Mesendoderm (in vitro differentiated cells): Measurements from ENCODE around the gene GPRC5D.
A peak's percentile ranks its signal among the peaks of the same experiment; 100 is the strongest.

Experiments used
- DNase-seq: peaks from one replicate; pipeline ENCODE4 v3.0.0; 2013
- H2AK5ac ChIP-seq: 2 replicates; pipeline ENCODE4 v1.6.1; 2013; ENCODE audit warnings: low read length, inconsistent platforms
- H2BK120ac ChIP-seq: 2 replicates; pipeline ENCODE4 v1.6.1; 2013; ENCODE audit warnings: low read depth, mild to moderate bottlenecking, low read length, moderate library complexity, mixed read lengths
- H2BK15ac ChIP-seq: replicated peaks from 2 replicates; pipeline ENCODE4 v1.6.1; 2013; ENCODE audit warnings: low read depth, mild to moderate bottlenecking, moderate library complexity
- H2BK5ac ChIP-seq: 2 replicates; pipeline ENCODE4 v1.6.1; 2013; ENCODE audit warnings: low read length, inconsistent platforms
- H3K18ac ChIP-seq: 2 replicates; pipeline ENCODE4 v1.6.1; 2013; ENCODE audit warnings: mild to moderate bottlenecking, low read length, mixed read lengths
- H3K23ac ChIP-seq: one replicate; pipeline ENCODE4 v1.6.1; 2013; ENCODE audit warnings: low read length
- H3K27ac ChIP-seq: 2 replicates; pipeline ENCODE4 v1.5.1; 2013; ENCODE audit warnings: low read depth, mild to moderate bottlenecking, inconsistent platforms, low read length, moderate library complexity
- H3K27me3 ChIP-seq: 2 replicates; pipeline ENCODE4 v1.6.1; 2013; ENCODE audit warnings: low read length, control low read depth, mild to moderate bottlenecking, inconsistent platforms; ENCODE audit not compliant: insufficient read depth, poor library complexity
- H3K36me3 ChIP-seq: 2 replicates; pipeline ENCODE4 v1.6.1; 2013; ENCODE audit warnings: low read length, inconsistent platforms; ENCODE audit not compliant: control insufficient read depth, insufficient read depth
- H3K4ac ChIP-seq: one replicate; pipeline ENCODE4 v1.6.1; 2013; ENCODE audit warnings: low read depth, mild to moderate bottlenecking, low read length, moderate library complexity
- H3K4me1 ChIP-seq: 2 replicates; pipeline ENCODE4 v1.6.1; 2013; ENCODE audit warnings: low read depth, low read length, inconsistent platforms; ENCODE audit not compliant: control insufficient read depth
- H3K4me2 ChIP-seq: 2 replicates; pipeline ENCODE4 v1.6.1; 2013; ENCODE audit warnings: low read length
- H3K4me3 ChIP-seq: 2 replicates; pipeline ENCODE4 v1.5.1; 2013; ENCODE audit warnings: mild to moderate bottlenecking, low read length
- H3K56ac ChIP-seq: one replicate; pipeline ENCODE4 v1.6.1; 2013; ENCODE audit warnings: low read length
- H3K79me1 ChIP-seq: 2 replicates; pipeline ENCODE4 v1.6.1; 2013; ENCODE audit warnings: low read length, inconsistent platforms
- H3K79me2 ChIP-seq: 2 replicates; pipeline ENCODE4 v1.6.1; 2013; ENCODE audit warnings: mild to moderate bottlenecking, low read length; ENCODE audit not compliant: control insufficient read depth, insufficient read depth
- H3K9ac ChIP-seq: 2 replicates; pipeline ENCODE4 v1.6.1; 2013; ENCODE audit warnings: low read length, inconsistent platforms
- H4K5ac ChIP-seq: one replicate; pipeline ENCODE4 v1.6.1; 2013; ENCODE audit warnings: low read length
- H4K8ac ChIP-seq: one replicate; pipeline ENCODE4 v1.6.1; 2013; ENCODE audit warnings: low read depth, mild to moderate bottlenecking, control low read depth, low read length, moderate library complexity
- WGBS: extraction: QIAGEN DNeasy Blood & Tissue Kit; methylation state at CpG from one replicate; pipeline ENCODE4 v1.1.7; 2013; ENCODE audit warnings: low lambda C conversion rate, missing lambda C conversion rate; ENCODE audit not compliant: insufficient coverage; ENCODE audit errors: extremely low coverage; 5-methylcytosine and 5-hydroxymethylcytosine counted together

GPRC5D gene

DNA sequence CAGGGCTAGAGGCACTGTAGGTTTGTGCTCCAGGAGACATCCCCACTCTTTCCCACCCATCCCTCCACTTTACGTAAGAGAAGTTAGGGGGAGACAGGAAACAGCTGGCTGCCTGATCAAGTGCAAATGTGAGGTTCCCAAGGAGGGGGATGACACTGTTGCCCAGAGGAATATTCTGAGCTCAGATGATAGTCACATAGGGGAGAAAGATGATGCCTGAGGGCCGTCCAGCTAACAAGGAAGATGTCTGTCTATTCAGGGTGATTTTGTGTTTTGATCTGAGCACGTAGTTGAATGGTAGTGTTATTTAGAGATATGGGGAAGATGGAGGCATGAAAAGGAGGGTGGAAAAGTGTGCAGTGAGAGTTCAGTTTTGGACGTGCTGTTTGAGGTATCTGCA, 13.9 kb upstream of the GPRC5D start:
- no peaks in the 10 kb centered on the region for H3K79me2 ChIP-seq
- H4K5ac ChIP-seq = no peak overlapping the region
- H3K23ac ChIP-seq = no peak overlapping the region
- H3K4me3 ChIP-seq = no peak overlapping the region
- no peak overlapping the region for H2BK15ac ChIP-seq
- no peaks in the 10 kb centered on the region for H3K4me1 ChIP-seq
- no peak overlapping the region for H4K8ac ChIP-seq
- no peak overlapping the region for H2AK5ac ChIP-seq
- H3K9ac ChIP-seq = no peak overlapping the region
- no peak overlapping the region for H3K27ac ChIP-seq
- no peaks in the 10 kb centered on the region for H3K36me3 ChIP-seq
- H3K18ac ChIP-seq = no peak overlapping the region
- no peak overlapping the region for H3K4ac ChIP-seq
- H3K4me2 ChIP-seq = no peak overlapping the region
- DNase-seq = no peak
- 100% methylated on average over 1 of the region's 4 CpGs for WGBS
- no peaks in the 10 kb centered on the region for H3K27me3 ChIP-seq
- no peak overlapping the region for H2BK120ac ChIP-seq
- no peak overlapping the region for H2BK5ac ChIP-seq
- no peak overlapping the region for H3K56ac ChIP-seq
- no peaks in the 10 kb centered on the region for H3K79me1 ChIP-seq

DNA sequence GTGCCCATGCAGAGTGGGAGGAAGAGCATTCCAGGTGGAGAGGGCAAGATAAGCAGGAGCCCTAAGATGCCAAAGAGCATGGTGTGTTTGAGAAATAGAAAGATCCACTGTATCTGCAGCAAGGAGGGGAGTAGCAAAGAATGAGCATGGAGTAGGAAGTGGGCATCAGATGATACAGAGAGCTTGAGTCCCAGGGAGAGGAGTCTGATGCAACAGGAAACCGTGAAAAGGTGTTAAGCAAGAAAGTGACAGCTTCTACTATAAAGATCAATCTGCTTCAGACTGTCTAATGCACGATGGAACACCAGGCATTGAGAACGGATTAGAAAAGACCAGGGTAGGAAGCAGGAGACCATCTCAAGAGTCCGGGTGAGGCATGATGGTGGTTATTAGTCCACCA, 12.3 kb upstream of the GPRC5D start:
- Histone ChIP-seq H2BK5ac (no peak overlapping the region), H3K36me3 (no peaks in the 10 kb centered on the region), H3K79me1 (no peaks in the 10 kb centered on the region), H3K27me3 (no peaks in the 10 kb centered on the region), H4K5ac (no peak overlapping the region), H3K4me3 (no peak overlapping the region), H3K4me2 (no peak overlapping the region), H3K9ac (no peak overlapping the region), H3K27ac (no peak overlapping the region), H4K8ac (no peak overlapping the region), H3K56ac (no peak overlapping the region), H3K18ac (no peak overlapping the region), H2BK15ac (no peak overlapping the region), H2BK120ac (no peak overlapping the region), H2AK5ac (no peak overlapping the region), H3K4ac (no peak overlapping the region), H3K4me1 (no peaks in the 10 kb centered on the region), H3K79me2 (no peaks in the 10 kb centered on the region), H3K23ac (no peak overlapping the region)
- DNase-seq = no peak
- no CpG with 5 or more reads among the region's 4 CpGs for WGBS

DNA sequence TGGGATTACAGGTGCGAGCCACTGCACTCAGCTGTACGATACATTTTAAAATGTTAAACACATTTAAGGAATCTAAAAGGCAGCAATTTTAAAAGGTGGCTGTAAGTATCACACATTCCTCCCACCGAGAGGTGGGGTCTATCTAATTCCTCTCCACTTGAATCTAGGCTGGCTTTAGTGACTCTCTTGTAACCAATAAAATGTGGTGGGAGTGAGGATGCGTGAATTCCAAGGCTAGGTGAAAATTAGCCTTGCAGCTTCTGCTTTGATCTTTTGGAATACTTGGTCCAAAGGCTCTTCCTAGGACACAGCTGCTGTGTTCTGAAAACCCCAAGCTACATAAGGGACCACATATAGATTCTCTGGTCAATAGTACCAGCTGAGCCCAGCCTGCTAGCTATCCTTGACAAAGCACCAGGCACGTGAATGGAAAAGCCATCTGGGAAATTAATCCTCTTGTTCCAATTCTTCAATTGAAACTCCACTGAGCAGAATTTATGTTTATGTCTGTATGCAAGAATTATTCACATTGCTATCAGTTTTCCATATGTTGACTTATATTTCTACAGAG, 8.8 kb upstream of the GPRC5D start:
- H2BK120ac ChIP-seq = no peak overlapping the region
- no peak overlapping the region for H3K23ac ChIP-seq
- H3K79me2 ChIP-seq = no peaks in the 10 kb centered on the region
- no peaks in the 10 kb centered on the region for H3K79me1 ChIP-seq
- H3K27me3 ChIP-seq = no peaks in the 10 kb centered on the region
- H3K56ac ChIP-seq = no peak overlapping the region
- H2BK5ac ChIP-seq = no peak overlapping the region
- H3K4me2 ChIP-seq = no peak overlapping the region
- H3K18ac ChIP-seq = no peak overlapping the region
- no peak overlapping the region for H2AK5ac ChIP-seq
- peak; percentile 67 for DNase-seq
- H3K36me3 ChIP-seq = no peaks in the 10 kb centered on the region
- H4K5ac ChIP-seq = no peak overlapping the region
- no peak overlapping the region for H3K27ac ChIP-seq
- H3K4me3 ChIP-seq = no peak overlapping the region
- H4K8ac ChIP-seq = no peak overlapping the region
- H3K4ac ChIP-seq = no peak overlapping the region
- WGBS = no CpG with 5 or more reads among the region's 5 CpGs
- no peak overlapping the region for H3K9ac ChIP-seq
- H3K4me1 ChIP-seq = no peaks in the 10 kb centered on the region
- no peak overlapping the region for H2BK15ac ChIP-seq

DNA sequence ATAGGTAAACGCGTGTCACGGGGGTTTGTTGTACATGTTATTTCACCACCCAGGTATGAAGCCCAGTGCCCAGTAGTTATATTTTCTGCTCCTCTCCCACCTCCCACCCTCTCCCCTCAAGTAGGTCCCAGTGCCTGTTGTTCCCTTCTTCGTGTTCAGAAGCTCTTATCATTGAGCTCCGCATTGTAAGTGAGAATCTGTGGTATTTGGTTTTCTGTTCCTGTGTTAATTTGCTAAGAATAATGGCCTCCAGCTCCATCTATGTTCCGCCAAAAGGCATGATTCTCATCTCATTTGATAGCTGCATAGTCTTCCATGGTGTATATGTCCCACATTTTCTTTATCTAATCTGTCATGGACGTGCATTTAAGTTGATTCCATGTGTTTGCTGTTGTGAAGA, 6.9 kb upstream of the GPRC5D start:
- H3K27me3 ChIP-seq = no peaks in the 10 kb centered on the region
- no peaks in the 10 kb centered on the region for H3K79me1 ChIP-seq
- no peak overlapping the region for H2BK15ac ChIP-seq
- WGBS = no CpG with 5 or more reads among the region's 7 CpGs
- H3K27ac ChIP-seq = no peak overlapping the region
- no peak for DNase-seq
- H3K79me2 ChIP-seq = no peaks in the 10 kb centered on the region
- H3K4me3 ChIP-seq = no peak overlapping the region
- H3K23ac ChIP-seq = no peak overlapping the region
- H3K18ac ChIP-seq = no peak overlapping the region
- H3K56ac ChIP-seq = no peak overlapping the region
- H3K4me1 ChIP-seq = no peaks in the 10 kb centered on the region
- no peak overlapping the region for H3K4me2 ChIP-seq
- no peak overlapping the region for H3K9ac ChIP-seq
- H4K8ac ChIP-seq = no peak overlapping the region
- H2BK5ac ChIP-seq = no peak overlapping the region
- no peaks in the 10 kb centered on the region for H3K36me3 ChIP-seq
- no peak overlapping the region for H3K4ac ChIP-seq
- H4K5ac ChIP-seq = no peak overlapping the region
- H2AK5ac ChIP-seq = no peak overlapping the region
- H2BK120ac ChIP-seq = no peak overlapping the region

DNA sequence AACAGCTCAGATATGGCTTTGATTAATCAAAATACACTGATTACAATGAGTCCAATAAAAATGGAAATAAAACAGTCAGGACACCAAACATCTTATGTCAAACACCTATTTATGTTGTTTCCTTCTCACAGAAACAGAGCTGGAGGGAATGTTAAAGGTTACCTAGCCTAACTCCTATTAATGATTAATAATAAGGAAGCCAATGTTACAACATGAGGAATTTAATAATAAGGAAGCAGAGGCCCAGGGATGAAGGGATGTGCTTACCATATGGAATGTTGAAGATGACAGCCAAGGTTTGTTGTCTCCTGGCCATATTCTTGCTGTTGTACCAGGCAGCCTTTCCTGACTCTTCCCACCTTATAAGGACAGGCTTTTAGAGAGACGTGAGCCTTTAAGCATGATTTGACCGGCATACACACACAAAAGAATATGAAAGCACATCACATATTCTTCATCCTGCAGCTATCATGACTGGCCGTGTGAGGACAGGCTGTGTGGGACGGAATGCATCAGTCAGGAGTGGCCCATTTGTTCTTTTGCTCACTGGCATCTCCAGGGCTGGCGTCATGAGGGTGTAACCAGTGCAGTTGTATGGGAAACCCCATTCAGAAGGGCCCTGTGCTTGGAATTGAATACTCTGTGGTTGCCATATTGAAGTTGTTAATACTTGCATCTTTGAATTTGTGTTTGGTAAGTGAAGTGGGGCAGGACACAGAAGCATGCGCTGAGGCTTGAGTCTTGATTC, 3.1 kb upstream of the GPRC5D start:
- Histone ChIP-seq H3K4me3 (no peak overlapping the region), H4K5ac (no peak overlapping the region), H2BK15ac (no peak overlapping the region), H4K8ac (no peak overlapping the region), H2BK5ac (no peak overlapping the region), H3K79me2 (no peaks in the 10 kb centered on the region), H3K18ac (no peak overlapping the region), H3K4me1 (no peaks in the 10 kb centered on the region), H3K23ac (no peak overlapping the region), H3K4ac (no peak overlapping the region), H3K56ac (no peak overlapping the region), H3K27me3 (no peaks in the 10 kb centered on the region), H2BK120ac (no peak overlapping the region), H3K4me2 (no peak overlapping the region), H3K79me1 (no peaks in the 10 kb centered on the region), H3K9ac (no peak overlapping the region), H3K36me3 (no peaks in the 10 kb centered on the region), H3K27ac (no peak overlapping the region), H2AK5ac (no peak overlapping the region)
- no CpG with 5 or more reads among the region's 6 CpGs for WGBS
- no peak for DNase-seq

DNA sequence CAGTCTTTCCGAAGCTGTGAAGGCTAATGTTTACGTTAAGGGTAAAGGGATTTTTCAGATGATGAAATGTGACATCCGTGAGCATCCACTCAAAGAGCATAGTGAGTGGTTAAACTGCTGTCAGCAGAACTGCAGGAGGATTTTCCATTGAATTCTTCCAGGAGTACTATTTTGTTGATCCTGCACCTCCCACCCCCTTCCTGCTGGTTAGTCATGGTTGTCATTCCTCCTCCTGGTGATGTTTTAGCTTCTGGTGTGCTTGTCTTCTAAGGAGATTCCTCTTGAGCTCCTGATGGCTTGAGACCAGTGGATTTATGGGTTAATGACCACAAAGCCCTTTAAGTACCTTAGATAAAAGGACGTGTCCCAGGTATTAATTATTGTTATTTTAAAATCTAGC, 2.4 kb upstream of the GPRC5D start:
- no peak overlapping the region for H3K56ac ChIP-seq
- H2BK15ac ChIP-seq = no peak overlapping the region
- H3K4me2 ChIP-seq = no peak overlapping the region
- H3K4me3 ChIP-seq = no peak overlapping the region
- H4K8ac ChIP-seq = no peak overlapping the region
- H3K18ac ChIP-seq = no peak overlapping the region
- H3K27ac ChIP-seq = no peak overlapping the region
- peak; percentile 14 for DNase-seq
- H3K36me3 ChIP-seq = no peaks in the 10 kb centered on the region
- no peak overlapping the region for H3K4ac ChIP-seq
- H3K79me2 ChIP-seq = no peaks in the 10 kb centered on the region
- H3K79me1 ChIP-seq = no peaks in the 10 kb centered on the region
- WGBS = no CpG with 5 or more reads among the region's 4 CpGs
- H2AK5ac ChIP-seq = no peak overlapping the region
- no peak overlapping the region for H3K9ac ChIP-seq
- H3K4me1 ChIP-seq = no peaks in the 10 kb centered on the region
- no peak overlapping the region for H3K23ac ChIP-seq
- no peak overlapping the region for H2BK5ac ChIP-seq
- H2BK120ac ChIP-seq = no peak overlapping the region
- H3K27me3 ChIP-seq = no peaks in the 10 kb centered on the region
- H4K5ac ChIP-seq = no peak overlapping the region
